SK-N-SH treated with all-trans-retinoic acid at 6 μM for 48 hours (cell line): Measurements from ENCODE around the gene KIF20B.

Experiments
- BACH2 ChIP-seq: fragments of 250-450 bp; sonication (Bioruptor Pico); IDR thresholded peaks from 2 replicates; pipeline ENCODE4 v1.9.0; 2021; ENCODE audit warnings: mild to moderate bottlenecking, borderline replicate concordance
- CSDC2 ChIP-seq: fragments of 250-450 bp; sonication (Bioruptor Pico); IDR thresholded peaks from 2 replicates; pipeline ENCODE4 v1.5.0; 2020; ENCODE audit warnings: mild to moderate bottlenecking, moderate library complexity
- OSR1 ChIP-seq: fragments of 250-450 bp; sonication (Bioruptor Pico); IDR thresholded peaks from 2 replicates; pipeline ENCODE4 v1.8.0; 2022; ENCODE audit warnings: moderate library complexity, mild to moderate bottlenecking, inconsistent platforms
- RARB ChIP-seq: fragments of 250-450 bp; sonication (Bioruptor Pico); IDR thresholded peaks from 2 replicates; pipeline ENCODE4 v1.8.0; 2021; ENCODE audit warnings: mild to moderate bottlenecking, moderate library complexity
- SNAI2 ChIP-seq: fragments of 250-450 bp; sonication (Bioruptor Pico); IDR thresholded peaks from 2 replicates; pipeline ENCODE4 v1.5.0; 2020; ENCODE audit warnings: mild to moderate bottlenecking, moderate library complexity
- TCF4 ChIP-seq: fragments of 250-450 bp; sonication (Bioruptor Pico); IDR thresholded peaks from 2 replicates; pipeline ENCODE4 v1.8.0; 2021; ENCODE audit warnings: mild to moderate bottlenecking, moderate library complexity, borderline replicate concordance
- TOX ChIP-seq: fragments of 250-450 bp; sonication (Bioruptor Pico); IDR thresholded peaks from 2 replicates; pipeline ENCODE4 v1.8.0; 2021; ENCODE audit warnings: mild to moderate bottlenecking, moderate library complexity, borderline replicate concordance
- ZFP3 ChIP-seq: fragments of 250-450 bp; sonication (Bioruptor Pico); IDR thresholded peaks from 2 replicates; pipeline ENCODE4 v1.5.0; 2020; ENCODE audit warnings: mild to moderate bottlenecking, moderate library complexity
- ZFP30 ChIP-seq: fragments of 450-650 bp; formaldehyde crosslinking; IDR thresholded peaks from 2 replicates; pipeline ENCODE4 v1.5.0; 2022; ENCODE audit warnings: mild to moderate bottlenecking, moderate library complexity
- ZNF565 ChIP-seq: fragments of 450-650 bp; formaldehyde crosslinking; conservative IDR thresholded peaks from 2 replicates; pipeline ENCODE4 v1.5.0; 2020; ENCODE audit warnings: low read depth, mild to moderate bottlenecking, moderate library complexity
- TF ChIP-seq, protein P1 (sequence below): fragments of 250-450 bp; sonication (Bioruptor Pico); IDR thresholded peaks from 2 replicates; pipeline ENCODE4 v1.8.0; 2020; ENCODE audit warnings: mild to moderate bottlenecking, moderate library complexity, borderline replicate concordance
- TF ChIP-seq, protein P2 (sequence below): fragments of 250-450 bp; sonication (Bioruptor Pico); IDR thresholded peaks from 2 replicates; pipeline ENCODE4 v1.5.1; 2020; ENCODE audit warnings: low read depth, mild to moderate bottlenecking, moderate library complexity
- TF ChIP-seq, protein P3 (sequence below): fragments of 250-450 bp; sonication (Bioruptor Pico); IDR thresholded peaks from 2 replicates; pipeline ENCODE4 v1.5.0; 2020; ENCODE audit warnings: mild to moderate bottlenecking, moderate library complexity

DNA sequence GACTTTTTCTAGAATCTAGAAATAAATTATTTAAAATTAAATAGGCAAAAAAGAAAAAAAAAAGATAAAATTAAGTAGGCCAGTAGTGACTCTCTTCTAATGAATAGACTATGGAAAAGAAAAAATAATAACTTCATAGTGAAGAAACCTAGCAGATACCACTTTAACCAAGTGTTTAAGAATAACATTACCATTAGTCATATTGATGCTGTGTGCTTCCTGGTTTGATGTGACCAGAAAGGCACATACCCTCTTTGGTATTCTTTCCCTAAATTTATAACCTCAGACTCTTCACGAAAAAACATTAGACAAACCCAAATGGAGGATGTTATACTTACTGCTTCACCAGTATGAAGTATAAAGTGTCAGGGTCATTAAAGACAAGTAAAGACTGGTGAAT, 42.6 kb downstream of the KIF20B start:
- TF ChIP-seq, protein P1, sequence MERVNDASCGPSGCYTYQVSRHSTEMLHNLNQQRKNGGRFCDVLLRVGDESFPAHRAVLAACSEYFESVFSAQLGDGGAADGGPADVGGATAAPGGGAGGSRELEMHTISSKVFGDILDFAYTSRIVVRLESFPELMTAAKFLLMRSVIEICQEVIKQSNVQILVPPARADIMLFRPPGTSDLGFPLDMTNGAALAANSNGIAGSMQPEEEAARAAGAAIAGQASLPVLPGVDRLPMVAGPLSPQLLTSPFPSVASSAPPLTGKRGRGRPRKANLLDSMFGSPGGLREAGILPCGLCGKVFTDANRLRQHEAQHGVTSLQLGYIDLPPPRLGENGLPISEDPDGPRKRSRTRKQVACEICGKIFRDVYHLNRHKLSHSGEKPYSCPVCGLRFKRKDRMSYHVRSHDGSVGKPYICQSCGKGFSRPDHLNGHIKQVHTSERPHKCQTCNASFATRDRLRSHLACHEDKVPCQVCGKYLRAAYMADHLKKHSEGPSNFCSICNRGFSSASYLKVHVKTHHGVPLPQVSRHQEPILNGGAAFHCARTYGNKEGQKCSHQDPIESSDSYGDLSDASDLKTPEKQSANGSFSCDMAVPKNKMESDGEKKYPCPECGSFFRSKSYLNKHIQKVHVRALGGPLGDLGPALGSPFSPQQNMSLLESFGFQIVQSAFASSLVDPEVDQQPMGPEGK (CRISPR knock-in tag), result no peak
- TF ChIP-seq ZFP3 (CRISPR knock-in tag) (no peak), CSDC2 (CRISPR knock-in tag) (no peak), RARB (CRISPR knock-in tag) (no peak), BACH2 (CRISPR knock-in tag) (no peak), ZFP30 (no peak), TOX (CRISPR knock-in tag) (no peak), OSR1 (CRISPR knock-in tag) (no peak), SNAI2 (CRISPR knock-in tag) (no peak), ZNF565 (CRISPR knock-in tag) (no peak), TCF4 (CRISPR knock-in tag) (no peak)
- TF ChIP-seq, protein P2, sequence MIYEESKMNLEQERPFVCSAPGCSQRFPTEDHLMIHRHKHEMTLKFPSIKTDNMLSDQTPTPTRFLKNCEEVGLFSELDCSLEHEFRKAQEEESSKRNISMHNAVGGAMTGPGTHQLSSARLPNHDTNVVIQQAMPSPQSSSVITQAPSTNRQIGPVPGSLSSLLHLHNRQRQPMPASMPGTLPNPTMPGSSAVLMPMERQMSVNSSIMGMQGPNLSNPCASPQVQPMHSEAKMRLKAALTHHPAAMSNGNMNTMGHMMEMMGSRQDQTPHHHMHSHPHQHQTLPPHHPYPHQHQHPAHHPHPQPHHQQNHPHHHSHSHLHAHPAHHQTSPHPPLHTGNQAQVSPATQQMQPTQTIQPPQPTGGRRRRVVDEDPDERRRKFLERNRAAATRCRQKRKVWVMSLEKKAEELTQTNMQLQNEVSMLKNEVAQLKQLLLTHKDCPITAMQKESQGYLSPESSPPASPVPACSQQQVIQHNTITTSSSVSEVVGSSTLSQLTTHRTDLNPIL (CRISPR knock-in tag), result no peak
- TF ChIP-seq, protein P3, sequence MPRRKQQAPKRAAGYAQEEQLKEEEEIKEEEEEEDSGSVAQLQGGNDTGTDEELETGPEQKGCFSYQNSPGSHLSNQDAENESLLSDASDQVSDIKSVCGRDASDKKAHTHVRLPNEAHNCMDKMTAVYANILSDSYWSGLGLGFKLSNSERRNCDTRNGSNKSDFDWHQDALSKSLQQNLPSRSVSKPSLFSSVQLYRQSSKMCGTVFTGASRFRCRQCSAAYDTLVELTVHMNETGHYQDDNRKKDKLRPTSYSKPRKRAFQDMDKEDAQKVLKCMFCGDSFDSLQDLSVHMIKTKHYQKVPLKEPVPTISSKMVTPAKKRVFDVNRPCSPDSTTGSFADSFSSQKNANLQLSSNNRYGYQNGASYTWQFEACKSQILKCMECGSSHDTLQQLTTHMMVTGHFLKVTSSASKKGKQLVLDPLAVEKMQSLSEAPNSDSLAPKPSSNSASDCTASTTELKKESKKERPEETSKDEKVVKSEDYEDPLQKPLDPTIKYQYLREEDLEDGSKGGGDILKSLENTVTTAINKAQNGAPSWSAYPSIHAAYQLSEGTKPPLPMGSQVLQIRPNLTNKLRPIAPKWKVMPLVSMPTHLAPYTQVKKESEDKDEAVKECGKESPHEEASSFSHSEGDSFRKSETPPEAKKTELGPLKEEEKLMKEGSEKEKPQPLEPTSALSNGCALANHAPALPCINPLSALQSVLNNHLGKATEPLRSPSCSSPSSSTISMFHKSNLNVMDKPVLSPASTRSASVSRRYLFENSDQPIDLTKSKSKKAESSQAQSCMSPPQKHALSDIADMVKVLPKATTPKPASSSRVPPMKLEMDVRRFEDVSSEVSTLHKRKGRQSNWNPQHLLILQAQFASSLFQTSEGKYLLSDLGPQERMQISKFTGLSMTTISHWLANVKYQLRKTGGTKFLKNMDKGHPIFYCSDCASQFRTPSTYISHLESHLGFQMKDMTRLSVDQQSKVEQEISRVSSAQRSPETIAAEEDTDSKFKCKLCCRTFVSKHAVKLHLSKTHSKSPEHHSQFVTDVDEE (CRISPR knock-in tag), result no peak
